Measurements from ENCODE around the gene GRAMD1B.

Gene GRAMD1B

DNA sequence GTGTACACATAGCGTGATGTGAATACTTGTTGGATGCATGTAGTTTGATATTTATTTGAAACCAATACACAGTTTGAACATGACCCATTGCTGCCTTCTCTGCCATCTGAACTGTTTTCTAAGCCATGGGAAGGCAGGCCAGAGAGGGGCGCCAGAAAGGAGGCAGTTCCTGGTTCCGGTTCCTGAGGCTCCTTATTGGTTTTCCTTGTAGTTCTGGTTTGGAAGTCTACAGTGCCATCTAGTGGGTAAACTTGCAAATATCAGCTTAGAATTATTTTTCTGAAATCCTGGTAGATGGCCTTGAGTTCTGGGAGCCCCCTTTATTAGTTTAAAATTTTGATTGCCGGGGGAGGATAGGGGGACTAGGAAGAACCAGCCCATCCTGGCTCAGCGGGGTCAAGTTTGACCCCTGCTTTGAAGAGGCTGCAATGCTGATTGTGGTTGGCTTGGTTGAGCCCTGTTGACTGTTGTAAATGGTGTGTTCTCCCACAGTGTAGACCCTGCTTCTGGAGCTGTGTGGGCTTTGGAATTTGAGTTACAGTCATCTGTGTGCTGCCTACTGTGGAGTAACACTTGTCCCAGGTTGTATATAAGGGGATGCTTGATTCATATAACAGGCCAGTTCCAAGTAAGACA, 48.4 kb downstream of the GRAMD1B start:
- DNase-seq: peak; percentile 70

DNA sequence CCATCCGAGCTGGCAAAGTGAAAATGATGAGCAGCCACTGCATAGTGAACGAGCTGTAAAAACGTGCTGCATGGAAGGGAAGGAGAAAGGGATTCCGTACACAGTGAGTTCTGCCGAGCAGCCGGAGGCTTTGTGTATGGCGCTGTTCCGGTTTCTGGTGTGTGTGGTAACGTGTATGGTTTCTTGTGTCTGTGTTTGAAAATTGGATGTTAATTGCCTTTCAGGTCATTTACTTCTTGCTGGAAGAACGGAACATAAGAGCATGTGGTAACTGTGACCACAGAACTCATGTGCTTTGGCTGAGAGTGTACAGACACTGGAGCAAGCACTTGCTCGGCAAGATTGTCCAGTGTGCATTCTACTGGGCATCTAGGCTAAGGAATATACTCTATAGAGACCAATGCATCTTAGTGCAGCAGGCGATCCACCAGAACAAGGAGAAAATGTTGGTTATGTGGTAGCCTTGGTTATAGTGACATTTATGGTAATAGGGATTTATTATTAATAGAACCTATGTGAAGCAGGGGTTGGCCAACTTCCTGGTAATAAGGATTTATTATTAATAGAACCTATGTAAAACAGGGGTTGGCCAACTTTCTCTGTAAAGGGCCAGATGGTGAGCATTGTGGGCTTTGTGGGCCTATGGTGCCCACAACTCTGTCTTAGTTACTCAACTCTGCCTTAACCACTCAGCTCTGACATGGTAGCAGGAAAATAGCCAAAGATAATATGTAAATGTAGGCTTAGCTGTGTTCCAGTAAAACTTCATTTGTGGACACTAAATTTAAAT, 49.2 kb downstream of the GRAMD1B start:
- peak; percentile 47 for DNase-seq

DNA sequence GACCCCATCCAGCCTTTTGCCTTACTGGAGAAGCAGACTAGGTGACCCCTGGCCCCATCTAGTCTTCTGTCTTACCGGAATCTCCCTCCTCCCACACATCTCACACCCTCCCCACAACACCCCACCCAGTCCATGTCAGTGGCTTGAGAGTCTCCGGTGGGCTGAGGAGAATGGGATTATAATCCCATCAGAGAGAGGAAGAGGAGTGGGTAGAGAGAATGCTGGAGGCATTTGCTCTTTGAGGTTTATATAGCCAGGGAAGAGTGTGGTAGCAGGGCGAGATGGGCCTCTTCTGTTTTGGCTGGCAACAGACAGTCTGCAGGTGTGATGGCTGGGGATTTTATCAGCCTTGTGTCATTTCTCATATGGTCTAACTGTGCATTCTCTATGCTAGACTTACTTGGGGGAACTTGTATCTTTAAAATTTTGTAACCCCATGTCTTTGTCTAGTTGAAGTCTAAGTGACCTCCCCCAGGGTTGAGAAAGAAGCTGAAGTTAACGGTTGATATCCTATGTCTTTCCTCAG, 50.3 kb downstream of the GRAMD1B start:
- peak; percentile 10 for DNase-seq

DNA sequence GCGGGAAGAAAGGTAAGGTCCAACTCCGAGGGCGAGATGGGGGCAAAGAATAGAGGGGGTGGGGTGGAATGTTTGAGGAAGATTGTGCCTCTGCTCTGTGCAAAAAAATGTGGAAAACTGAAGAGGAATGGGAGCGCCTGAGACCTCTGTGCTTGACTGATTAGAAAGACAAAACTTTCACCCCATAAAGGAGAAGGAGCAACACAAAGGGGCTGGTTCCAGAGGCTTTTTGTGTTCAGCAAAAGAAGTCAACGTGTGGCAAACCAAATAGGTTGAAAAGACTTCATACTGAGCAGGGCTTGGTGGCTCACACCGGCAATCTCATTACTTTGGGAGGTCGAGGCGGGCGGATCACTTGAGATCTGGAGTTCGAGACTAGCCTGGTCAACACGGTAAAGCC, 50.8 kb downstream of the GRAMD1B start:
- no peak for DNase-seq

DNA sequence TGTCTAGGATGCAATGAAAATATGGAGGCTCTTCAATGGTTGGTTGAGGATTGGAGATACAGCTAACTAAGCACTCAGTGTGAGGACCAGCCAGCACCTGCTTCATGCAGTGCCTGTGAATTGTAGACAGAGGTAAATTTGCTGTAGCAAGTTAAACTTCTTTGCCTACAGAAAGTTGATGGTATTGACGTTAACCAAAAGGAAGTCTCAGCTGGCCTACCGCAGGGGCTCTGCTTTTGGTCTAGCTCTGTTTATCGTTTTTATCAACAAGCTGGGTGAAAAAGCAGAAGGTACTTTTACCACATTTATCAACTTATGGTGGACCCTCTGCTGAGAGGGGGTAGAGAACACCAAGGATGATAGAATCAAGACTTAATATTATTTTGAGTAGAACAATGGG, 51.6 kb downstream of the GRAMD1B start:
- DNase-seq: no peak

DNA sequence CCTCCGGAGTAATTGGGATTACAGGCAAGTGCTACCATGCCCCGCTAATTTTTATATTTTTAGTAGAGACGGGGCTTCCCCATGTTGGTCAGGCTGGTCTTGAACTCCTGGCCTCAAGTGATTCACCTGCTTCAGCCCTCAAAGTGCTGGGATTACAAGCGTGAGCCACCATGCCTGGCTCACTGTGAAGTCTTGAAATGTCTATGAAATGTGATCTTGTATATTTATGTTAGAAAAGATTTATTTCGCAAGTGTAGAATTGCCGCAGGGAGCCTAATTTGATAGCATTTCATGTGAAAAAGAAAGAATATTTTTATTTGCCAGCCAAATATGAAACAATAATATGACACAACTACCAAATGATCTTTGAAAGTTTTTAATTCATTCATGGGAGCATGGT, 52.1 kb downstream of the GRAMD1B start:
- no peak for DNase-seq

DNA sequence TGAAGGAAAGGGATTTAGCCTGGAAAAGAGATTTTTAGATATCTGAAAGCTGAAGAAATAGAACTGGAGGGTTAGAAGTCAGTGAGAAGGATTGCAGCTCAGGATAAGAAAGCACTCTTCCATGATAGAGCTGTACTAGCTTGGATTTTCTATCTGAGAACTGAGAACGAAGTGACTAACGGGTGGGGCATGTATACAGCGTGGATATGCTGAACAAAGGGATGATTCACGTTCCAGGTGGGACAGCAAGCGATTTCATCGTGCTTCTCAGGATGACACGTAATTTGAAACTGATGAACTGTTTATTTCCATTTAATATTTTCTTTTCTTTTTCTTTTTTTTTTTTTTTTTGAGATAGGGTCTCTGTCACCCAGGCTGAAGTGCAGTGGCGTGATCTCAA, 53.0 kb downstream of the GRAMD1B start:
- DNase-seq: no peak

DNA sequence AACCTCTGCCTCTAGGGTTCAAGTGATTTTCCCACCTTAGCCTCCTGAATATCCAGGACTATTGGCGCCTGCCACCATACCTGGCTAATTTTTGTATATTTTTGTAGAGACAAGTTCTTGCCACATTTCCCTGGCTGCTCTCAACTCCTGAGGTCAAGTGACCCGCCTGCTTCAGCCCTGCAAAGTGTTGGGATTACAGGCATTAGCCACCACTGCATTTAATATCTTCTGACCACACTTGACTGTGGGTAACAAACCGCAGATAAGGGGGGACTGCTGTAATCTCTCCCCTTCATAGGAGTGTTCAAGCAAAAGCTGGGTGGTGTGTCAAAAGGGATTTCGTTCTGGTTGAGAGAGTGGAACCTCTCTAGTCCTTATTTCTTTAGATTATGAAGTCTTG, 53.4 kb downstream of the GRAMD1B start:
- no peak for DNase-seq

DNA sequence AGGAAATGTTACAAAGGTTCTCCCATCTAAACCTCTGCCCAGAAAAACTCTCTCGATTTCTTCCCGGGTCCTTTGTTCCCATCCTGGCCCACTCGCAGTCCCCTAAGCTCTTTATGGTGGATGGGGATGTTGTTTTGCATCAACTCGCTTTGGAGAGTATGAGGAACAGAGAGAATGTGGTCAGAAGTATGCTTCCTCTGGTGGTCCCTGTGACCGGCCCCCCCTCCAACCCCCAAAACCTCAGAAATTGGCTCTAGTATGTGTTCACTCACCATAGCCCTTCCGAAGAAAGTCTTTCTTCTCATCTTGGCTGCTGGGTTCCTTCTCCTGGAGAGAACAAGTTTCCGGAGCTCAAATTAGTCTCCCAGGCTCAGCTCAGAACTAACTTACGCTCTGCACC, 54.4 kb downstream of the GRAMD1B start:
- DNase-seq: no peak

DNA sequence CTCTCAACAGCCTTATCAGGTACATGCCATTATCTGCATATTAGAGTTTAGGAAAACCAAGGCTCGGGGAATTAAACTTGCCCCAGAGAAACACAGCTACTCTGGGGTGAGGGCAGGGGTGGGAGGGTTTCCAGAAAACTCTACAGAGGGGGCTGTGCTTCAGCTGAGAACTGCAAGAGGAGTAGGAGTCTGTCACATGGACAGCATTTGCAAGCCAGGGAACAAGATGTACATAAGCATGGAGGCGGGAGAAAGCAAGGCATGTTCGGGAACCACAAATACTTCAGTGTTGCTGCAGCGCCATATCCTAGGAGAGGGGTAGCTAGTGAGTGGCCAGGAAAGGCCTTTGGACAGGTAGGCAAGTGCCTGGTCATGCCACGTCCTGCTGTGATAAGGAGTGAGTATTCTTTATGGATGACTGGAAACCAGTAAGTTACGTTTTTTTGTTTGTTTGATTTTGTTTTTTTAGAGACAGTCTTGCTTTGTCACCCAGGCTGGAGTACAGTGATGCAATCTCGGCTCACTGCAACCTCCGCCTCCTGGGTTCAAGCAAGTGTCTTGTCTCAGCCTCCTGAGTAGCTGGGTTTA, 57.2 kb downstream of the GRAMD1B start:
- DNase-seq: no peak

DNA sequence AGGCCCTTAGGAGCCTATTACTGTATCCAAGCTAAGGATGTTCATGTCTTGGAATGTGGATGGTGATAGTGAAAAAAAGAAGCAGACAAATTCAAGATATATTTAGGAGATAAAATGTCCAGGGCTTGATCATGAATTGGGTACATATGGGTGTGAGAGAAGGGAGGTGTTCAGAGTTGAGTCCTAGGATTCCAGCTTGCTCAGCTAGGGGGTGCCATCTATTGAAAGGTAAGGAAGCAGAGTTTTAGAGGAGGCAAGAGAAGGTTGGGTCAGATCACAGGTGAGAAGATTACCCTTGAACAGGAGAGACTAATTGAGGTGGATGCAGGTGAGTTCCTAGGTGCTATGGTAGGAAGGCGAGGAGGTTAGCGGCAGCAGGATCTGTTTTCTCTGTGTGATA, 60.5 kb downstream of the GRAMD1B start:
- no peak for DNase-seq

DNA sequence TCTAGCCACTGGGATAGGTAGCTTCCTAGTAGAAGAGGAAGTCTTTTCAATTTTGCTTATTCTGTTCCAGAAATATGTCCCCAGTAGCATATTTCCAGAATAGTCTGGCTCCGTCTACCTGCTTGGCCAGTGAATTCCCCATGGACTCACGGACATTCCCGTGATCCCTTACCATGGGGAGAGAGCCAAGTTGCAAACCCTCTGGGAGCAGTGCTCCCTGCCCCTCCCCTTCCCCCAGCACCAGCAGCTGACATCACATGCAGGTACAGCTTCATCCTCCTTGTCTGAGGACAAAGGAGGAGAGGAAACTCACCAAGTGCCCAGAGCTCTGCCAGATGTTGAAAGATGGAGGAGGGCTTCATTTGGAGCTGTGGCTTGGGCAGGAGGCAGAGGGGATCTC, 61.2 kb downstream of the GRAMD1B start:
- DNase-seq: no peak

DNA sequence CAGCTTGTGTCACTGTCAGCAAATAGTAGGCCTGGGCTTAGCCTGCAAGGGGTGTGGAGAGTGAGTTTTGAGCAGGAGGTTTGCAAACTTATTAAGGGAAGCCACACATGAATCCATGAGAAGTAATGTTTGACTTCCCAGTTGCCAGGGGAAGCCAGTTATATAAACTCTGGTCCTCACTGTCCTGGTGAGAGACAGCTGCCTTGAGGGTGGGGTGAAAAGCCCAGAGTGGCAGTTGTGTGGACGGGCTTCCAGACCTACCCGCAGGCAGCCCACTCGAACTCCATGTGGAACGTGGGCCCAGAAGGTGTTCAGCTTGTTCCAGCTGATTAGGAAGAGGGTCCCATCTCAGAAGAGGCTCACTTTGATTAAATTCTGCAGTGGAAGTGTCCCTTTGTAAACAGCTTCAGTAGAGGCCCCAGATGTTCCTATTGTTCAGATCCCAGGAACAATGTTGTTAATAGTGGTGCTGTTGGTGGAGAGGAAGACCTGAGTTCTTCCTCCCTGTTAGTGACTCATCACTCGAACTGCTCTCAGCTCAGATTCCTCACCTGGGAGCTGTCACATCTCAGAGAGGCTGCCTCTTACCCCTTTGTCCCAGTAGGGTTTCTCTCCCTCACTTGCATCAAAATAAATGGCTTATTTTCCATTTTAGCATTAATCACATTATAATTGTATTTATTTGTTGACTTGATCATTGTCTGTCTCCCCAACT, 63.4 kb downstream of the GRAMD1B start:
- DNase-seq: no peak

DNA sequence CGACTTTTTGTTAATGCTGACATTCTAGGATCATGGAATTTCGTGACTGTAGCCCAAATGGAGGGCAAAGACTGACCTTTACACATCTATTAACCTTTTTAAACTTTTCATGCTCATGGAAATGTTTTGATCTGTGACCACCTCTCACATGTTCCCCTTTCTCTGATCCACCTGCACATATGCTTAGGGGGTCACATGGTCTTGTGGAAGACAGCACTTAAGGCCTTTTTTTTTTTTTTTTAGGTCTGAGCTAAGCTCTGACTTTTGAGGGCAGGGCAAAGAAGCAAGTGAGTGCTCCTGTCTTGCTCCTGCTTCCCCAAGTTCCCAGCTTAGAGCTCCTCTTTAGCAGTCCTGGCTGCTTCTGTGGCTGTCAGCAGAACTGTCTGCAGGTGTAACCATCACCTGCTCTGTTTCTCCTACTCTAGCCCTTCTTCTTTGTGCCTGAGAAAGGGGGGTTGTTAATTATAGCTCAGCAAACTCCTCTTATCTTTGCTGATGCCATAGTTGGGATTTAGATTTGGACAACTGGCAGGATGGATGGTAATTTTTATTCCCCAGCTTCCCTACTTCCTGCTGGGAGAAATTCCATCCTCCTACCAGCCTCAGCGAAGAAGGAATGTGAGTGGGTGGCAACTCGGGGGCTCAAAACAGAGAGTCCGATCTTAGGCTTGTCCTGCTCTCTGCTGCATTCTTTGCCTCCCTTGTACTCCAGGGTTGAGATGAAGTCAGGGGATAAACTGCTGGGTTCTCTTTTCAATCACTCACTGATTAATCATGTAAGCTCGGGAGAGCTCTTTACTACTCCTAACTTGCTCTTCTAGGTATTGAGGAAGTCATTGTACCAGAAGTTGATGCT, 64.4 kb downstream of the GRAMD1B start:
- DNase-seq: no peak

DNA sequence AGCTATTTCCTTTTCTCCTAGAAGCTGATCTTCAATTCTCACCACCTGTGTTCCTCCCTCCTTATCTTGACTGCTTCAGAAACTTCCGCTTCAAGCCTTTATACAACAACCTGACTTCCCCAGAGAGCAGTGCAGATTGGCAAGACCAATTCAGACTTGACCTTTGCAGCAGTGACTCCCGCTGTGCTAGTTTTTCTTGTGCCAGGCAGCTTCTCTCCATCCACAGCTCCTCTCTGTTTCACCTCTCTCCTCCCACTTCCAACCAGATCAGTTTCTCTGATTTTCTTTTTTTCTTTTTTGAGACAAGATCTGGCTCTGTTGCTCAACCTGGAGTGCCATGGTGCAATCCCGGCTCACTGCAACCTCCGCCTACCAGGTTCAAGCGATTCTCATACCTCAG, 74.3 kb downstream of the GRAMD1B start:
- no peak for DNase-seq

DNA sequence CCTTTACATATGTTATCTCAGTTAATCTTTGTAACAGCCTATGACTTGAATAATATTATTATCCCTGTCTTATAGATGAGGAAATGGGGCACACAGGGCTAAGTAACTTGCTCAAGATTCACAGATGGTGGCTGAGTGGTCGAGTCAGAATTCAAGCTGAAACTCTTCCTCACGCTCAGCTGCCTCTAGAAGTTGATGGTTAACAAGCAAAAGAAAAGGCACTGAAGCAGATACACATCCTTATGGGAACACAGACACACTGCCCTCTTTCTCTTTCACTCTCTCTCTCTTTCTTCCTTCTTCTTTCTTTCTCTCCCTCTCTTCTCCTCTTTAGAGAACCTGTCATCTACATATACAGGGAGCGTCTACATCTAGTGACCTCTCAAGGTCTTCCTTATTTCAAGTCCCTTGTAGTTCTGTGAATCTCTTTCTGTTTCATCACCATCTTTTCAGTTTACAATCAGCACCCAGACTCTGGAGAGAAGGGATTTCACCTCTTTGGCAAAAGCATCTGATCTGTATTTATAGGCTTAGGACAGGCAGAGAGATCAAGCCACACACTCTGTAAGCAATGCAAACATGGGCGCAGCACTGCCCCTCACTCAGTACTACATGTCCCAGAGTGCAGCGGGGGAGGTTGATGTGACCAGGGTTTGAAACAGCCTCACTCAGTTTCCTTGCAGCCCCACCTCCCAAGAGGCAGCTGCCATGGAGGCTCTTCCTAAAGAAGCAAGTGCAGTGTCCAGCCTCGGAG, 75.7 kb downstream of the GRAMD1B start:
- DNase-seq: no peak

DNA sequence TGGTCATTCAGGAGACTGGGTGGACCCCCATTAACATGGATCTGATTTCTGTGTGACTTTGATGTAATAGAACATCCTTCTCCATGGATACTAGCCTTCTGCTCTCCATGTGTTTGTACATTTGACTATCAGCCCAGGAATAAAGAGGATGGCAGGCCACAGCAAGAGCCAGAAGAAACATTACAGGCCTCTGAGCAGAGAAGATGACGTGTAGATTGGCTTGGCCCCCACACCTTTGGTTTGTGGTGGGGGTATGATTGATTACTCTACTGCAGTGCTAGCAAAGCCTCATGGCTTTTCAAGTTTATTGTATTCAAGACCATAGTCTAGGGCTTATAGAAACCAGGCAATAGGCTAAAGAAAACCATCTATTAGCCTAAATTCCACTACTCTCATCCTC, 77.0 kb downstream of the GRAMD1B start:
- peak; percentile 32 for DNase-seq

DNA sequence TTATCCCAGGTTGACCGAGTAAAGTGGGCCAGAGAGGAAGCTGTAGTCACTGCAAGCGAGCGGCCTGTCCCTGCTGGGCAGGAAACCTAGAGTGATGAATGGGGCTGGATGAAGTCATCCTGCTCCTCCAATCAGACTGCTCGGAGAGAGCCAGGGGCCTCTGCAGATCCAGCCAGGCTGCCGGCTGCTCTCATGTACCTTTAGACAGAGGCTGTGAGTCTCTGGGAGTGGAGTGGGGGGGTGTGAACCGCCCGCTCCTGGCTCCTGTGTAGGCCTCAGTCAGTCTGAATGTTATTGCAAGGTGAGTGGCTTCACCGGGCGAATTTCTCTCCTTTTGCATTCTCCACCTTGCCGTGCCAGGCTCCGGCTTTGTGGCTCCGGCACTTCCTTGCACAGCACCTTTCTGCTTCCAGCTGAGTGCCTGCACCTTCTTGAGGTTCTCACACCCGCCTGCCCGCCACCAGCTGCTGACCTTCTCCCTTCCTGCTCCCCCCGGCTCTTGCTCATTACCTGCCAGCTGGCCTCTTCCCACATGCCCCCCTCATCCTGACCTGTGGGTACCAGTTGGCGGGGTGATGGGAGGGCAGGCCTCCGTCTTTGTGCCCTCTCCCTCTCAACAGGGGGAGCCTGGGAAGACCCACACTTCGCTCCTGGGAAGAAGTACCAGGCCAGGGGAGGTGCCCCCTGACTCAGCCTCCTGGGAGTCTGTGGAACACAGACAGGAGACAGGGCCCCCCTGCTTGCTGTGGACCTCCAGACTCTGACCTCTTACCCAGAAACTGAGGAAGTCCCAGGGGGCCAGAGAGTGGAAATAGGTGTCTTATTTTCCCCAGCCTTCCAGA, 79.9 kb downstream of the GRAMD1B start:
- DNase-seq: no peak

DNA sequence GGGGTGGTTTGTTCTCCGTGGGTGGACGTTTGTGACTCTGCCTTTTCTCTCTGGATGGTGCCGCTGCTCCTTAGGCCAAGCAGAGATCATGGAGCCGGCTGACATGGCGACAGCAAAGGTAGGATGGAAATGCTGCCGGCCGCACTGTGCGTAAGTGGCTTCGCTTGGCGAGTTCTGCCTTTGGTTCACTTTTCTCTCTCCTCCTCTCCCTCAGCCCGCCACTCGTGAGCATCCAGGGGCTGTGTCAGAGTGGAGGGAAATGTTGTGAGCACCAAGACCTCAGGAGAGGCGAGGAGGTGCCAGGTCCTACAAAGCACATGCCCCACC, 80.5 kb downstream of the GRAMD1B start:
- DNase-seq: no peak

DNA sequence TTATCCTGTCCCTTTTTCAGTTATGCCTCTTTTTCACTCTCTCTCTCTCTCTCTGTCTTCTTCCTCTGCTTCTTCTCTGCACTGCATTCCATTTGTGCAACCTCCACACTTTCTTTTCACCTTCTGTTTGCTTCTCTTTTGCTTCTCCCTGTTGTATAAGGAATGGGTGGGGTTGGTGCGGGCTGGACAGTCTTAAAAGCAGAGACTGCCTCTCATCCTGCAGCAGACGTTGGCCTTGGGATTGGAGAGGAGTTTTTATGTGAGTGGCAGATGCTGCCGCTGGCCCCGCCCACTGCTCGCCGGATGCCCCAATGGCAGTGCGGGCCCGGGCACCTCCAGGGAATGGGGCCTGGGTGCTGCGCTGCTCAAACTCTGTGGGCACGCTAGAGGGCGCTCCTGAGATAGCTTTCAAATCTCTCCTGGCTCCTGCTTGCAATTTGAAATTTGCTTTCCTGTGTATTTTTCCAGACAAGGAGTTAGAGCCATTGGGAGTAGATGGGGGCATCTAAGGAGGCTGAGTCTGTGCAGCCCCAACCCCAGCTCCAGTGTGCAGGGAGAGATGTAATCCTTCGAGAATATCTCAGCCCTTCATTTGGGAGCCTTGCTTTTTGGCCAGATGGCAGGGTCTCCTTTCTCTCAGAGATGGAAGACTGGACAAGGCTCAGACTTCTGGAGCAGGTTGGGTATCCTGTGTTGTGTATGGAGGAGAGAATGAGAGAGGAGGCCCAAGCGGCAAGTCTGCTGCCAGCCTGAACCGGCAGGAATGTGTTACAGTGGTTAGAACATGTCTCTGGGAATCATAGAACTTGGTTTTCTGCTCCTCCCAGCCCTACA, 81.2 kb downstream of the GRAMD1B start:
- DNase-seq: peak; percentile 83
